Activated CD4-positive, alpha-beta T cell treated with anti-CD3 and anti-CD28 coated beads for 36 hours (primary cell): ENCODE results near the gene PARN. TPM values are rescaled to one million over a fixed set of nuclear protein-coding genes. Genes with fewer than 3 reads are reported as not detected.
"Not testable (repeated sequence)": the region's sequence is repeated elsewhere in the genome, so short reads cannot be mapped to it uniquely, and the experiment has no call there.

Experiments used
- ATAC-seq: fragments of 200-7000 bp; cut with Tn5 transposase; one replicate; pipeline ENCODE4 v1.10.0; 2021; ENCODE audit warnings: mild to moderate bottlenecking, moderate library complexity
- CTCF ChIA-PET: fragments of 350-600 bp; sonication (Branson Sonifier 250); formaldehyde crosslinking; loops from one replicate; lab custom pipeline; 2021; ENCODE audit warnings: antibody characterized with exemption; lab: Charles Lee
- POLR2A ChIA-PET: fragments of 350-600 bp; sonication (Branson Sonifier 250); formaldehyde crosslinking; loops from one replicate; lab custom pipeline; 2021; ENCODE audit warnings: antibody characterized with exemption, inconsistent platforms; lab: Charles Lee
- DNase-seq: peaks from one replicate; pipeline ENCODE4 v3.0.0-alpha.2; 2020
- H3K27ac Mint-ChIP-seq: one replicate; pipeline ENCODE4 v1.8.0; 2021; ENCODE audit warnings: mixed read lengths
- H3K27me3 Mint-ChIP-seq: one replicate; pipeline ENCODE4 v1.8.0; 2021; ENCODE audit warnings: mixed read lengths
- H3K36me3 Mint-ChIP-seq: one replicate; pipeline ENCODE4 v1.8.0; 2021; ENCODE audit warnings: low read depth, mixed read lengths
- H3K4me1 Mint-ChIP-seq: one replicate; pipeline ENCODE4 v1.8.0; 2021; ENCODE audit warnings: mixed read lengths
- H3K4me3 Mint-ChIP-seq: one replicate; pipeline ENCODE4 v1.8.0; 2021; ENCODE audit warnings: mild to moderate bottlenecking, moderate library complexity, mixed read lengths
- H3K9me3 Mint-ChIP-seq: one replicate; pipeline ENCODE4 v1.8.0; 2021; ENCODE audit warnings: low read depth, mixed read lengths
- intact Hi-C, 2 experiments: fragments of 100-400 bp; cut with DNase I in 1 of 2; cut with micrococcal nuclease in 1 of 2; formaldehyde crosslinking; loops; one replicate each; pipeline versions ENCODE4 v1.14.2 to v1.15.1; 2022 to 2024; cut with DNase I, micrococcal nuclease
- total RNA-seq, 2 experiments: library from RNA; stranded (reverse); gene quantifications; one replicate each; pipeline ENCODE4 v1.2.3, GENCODE V29; 2021

Gene PARN
- total RNA-seq, 2 experiments from 2014 or later = 46.4 to 64.1 TPM

DNA sequence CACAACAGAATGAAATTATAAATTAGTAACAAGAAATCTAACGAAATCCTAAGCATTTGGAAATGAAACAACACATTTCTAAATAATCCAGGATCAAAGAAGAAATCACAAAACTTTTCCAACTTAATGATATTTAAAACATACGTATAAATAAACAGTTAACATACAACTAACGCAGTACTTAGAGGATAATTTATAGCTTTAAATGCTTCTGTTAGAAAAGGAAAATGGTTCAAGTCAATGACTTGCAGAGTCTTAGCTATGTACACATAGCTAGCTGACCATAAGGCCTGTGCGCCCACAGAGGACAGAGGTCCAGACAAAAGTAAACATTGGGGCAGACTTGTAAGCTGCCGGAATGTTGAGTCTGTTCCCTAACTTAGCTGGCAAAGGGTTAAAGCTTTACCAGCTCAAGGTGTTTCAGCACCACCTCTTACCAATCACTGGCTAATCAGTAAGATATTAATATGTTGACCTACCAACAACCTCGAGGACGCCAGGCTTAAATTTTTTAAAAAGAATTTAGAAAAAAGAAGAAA, 84.6 kb downstream of the PARN start:
- peaks cover 44% of the 10 kb centered on the region for H3K36me3 Mint-ChIP-seq
- H3K4me1 Mint-ChIP-seq = peaks cover 2% of the 10 kb centered on the region
- ATAC-seq (no peak), DNase-seq (no peak)
- H3K4me3 Mint-ChIP-seq = no peak overlapping the region
- intact Hi-C loops = no loop called here
- no peak overlapping the region for H3K27ac Mint-ChIP-seq
- H3K9me3 Mint-ChIP-seq = no peaks in the 10 kb centered on the region
- POLR2A ChIA-PET = no interaction called here
- no peaks in the 10 kb centered on the region for H3K27me3 Mint-ChIP-seq
- CTCF ChIA-PET = interaction anchor here (0.8 to 1.1 kb wide), 3 partner anchors 18 to 626 kb away, joined by 3 to 4 read pairs (median 3); partner anchors contain the start of gene ERCC4

GRCh38 chr16:14544846-14545245, 85.2 kb downstream of the PARN start:
- H3K27ac Mint-ChIP-seq, H3K4me1 Mint-ChIP-seq, DNase-seq, H3K9me3 Mint-ChIP-seq, H3K27me3 Mint-ChIP-seq, ATAC-seq, POLR2A ChIA-PET, intact Hi-C loops, H3K4me3 Mint-ChIP-seq: not testable (repeated sequence)
- peaks cover 40% of the 10 kb centered on the region for H3K36me3 Mint-ChIP-seq
- CTCF ChIA-PET = interaction anchor here (1.1 kb wide), 1 partner anchor 17 kb away, joined by 3 read pairs; no protein-coding TSS in a partner anchor

DNA sequence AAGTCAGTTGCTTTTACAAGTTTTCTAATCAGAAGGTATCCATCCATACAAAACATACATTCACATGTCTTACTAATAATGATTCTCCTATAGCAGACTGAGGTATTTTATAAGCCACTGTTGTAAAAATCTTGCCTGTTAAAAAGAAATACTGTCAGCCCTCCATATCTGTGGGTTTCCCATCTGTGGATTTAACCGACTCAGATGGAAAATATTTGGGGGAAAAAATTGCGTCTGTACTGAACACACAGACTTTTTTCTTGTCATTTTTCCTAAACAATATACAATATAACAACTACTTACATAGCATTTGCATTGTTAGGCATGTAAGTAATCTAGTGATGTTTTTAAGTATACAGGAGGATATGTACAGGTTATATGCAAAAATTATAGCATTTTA, 90.4 kb downstream of the PARN start:
- DNase-seq (no peak), ATAC-seq (no peak)
- intact Hi-C loops = no loop called here
- peaks cover 32% of the 10 kb centered on the region for H3K36me3 Mint-ChIP-seq
- POLR2A ChIA-PET = no interaction called here
- no peaks in the 10 kb centered on the region for H3K27me3 Mint-ChIP-seq
- no peak overlapping the region for H3K4me3 Mint-ChIP-seq
- no peak overlapping the region for H3K27ac Mint-ChIP-seq
- CTCF ChIA-PET = interaction anchor here (0.7 kb wide), 1 partner anchor 21 kb away, joined by 3 read pairs; no protein-coding TSS in a partner anchor
- no peaks in the 10 kb centered on the region for H3K4me1 Mint-ChIP-seq
- H3K9me3 Mint-ChIP-seq = no peaks in the 10 kb centered on the region

- no peak overlapping the region for H3K4me3 Mint-ChIP-seq
- no peaks in the 10 kb centered on the region for H3K4me1 Mint-ChIP-seq
- no peak overlapping the region for H3K27ac Mint-ChIP-seq
- DNase-seq (no peak), ATAC-seq (no peak)
- H3K9me3 Mint-ChIP-seq = no peaks in the 10 kb centered on the region
- intact Hi-C loops = no loop called here
- POLR2A ChIA-PET = no interaction called here
- H3K36me3 Mint-ChIP-seq = peaks cover 29% of the 10 kb centered on the region
- CTCF ChIA-PET = interaction anchor here (0.6 to 0.7 kb wide), 2 partner anchors 12 to 22 kb away, joined by 3 to 4 read pairs; no protein-coding TSS in a partner anchor
- H3K27me3 Mint-ChIP-seq = no peaks in the 10 kb centered on the region
Measured at GRCh38 chr16:14539156-14539555, 90.9 kb downstream of the PARN start.

DNA sequence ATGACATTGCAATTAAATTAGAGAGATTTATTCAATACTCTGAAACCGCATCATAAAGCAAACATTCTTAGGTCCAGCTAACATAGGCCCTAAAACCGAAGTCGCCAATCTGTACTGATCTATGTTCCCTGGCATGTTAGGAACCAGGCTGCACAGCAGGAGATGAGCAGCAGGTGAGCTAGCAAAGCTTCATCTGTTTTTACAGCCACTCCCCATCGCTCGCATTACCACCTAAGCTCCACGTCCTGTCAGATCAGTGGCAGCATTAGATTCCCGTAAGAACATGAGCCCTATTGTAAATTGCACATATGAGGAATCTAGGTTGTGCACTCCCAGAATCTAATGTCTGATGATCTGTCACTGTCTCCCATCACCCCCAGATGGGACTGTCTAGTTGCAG, 91.5 kb downstream of the PARN start:
- POLR2A ChIA-PET = no interaction called here
- Mint-ChIP-seq H3K36me3 (peaks cover 27% of the 10 kb centered on the region), H3K9me3 (peaks cover 2% of the 10 kb centered on the region), H3K27me3 (no peaks in the 10 kb centered on the region), H3K4me1 (no peaks in the 10 kb centered on the region), H3K27ac (no peak overlapping the region), H3K4me3 (no peak overlapping the region)
- DNase-seq (no peak), ATAC-seq (no peak)
- CTCF ChIA-PET = interaction anchor here (0.6 kb wide), 1 partner anchor 12 kb away, joined by 4 read pairs; no protein-coding TSS in a partner anchor
- intact Hi-C loops = no loop called here

GRCh38 chr16:14531613-14532012, 98.4 kb downstream of the PARN start:
- H3K4me1 Mint-ChIP-seq = no peaks in the 10 kb centered on the region
- DNase-seq (no peak), ATAC-seq (no peak)
- no peak overlapping the region for H3K4me3 Mint-ChIP-seq
- no peaks in the 10 kb centered on the region for H3K27me3 Mint-ChIP-seq
- H3K27ac Mint-ChIP-seq = no peak overlapping the region
- intact Hi-C loops = no loop called here
- peaks cover 8% of the 10 kb centered on the region for H3K36me3 Mint-ChIP-seq
- CTCF ChIA-PET = interaction anchor here (0.9 kb wide), 1 partner anchor 286 kb away, joined by 4 read pairs; no protein-coding TSS in a partner anchor
- POLR2A ChIA-PET = interaction anchor here (0.7 kb wide), 1 partner anchor 58 kb away, joined by 4 read pairs; no protein-coding TSS in a partner anchor
- peaks cover 4% of the 10 kb centered on the region for H3K9me3 Mint-ChIP-seq

GRCh38 chr16:14531101-14531500, 99.0 kb downstream of the PARN start:
- intact Hi-C loops = no loop called here
- peaks cover 4% of the 10 kb centered on the region for H3K9me3 Mint-ChIP-seq
- no peak for ATAC-seq
- no peaks in the 10 kb centered on the region for H3K27me3 Mint-ChIP-seq
- CTCF ChIA-PET = no interaction called here
- no peak overlapping the region for H3K4me3 Mint-ChIP-seq
- POLR2A ChIA-PET = interaction anchor here (0.7 kb wide), 1 partner anchor 58 kb away, joined by 4 read pairs; no protein-coding TSS in a partner anchor
- no peak overlapping the region for H3K27ac Mint-ChIP-seq
- no peak for DNase-seq
- no peaks in the 10 kb centered on the region for H3K4me1 Mint-ChIP-seq
- H3K36me3 Mint-ChIP-seq = peaks cover 8% of the 10 kb centered on the region

GRCh38 chr16:14530046-14530445, 100.0 kb downstream of the PARN start:
- no peaks in the 10 kb centered on the region for H3K27me3 Mint-ChIP-seq
- ATAC-seq = no peak
- ChIA-PET POLR2A (no interaction called here), CTCF (interaction anchor here (1.2 to 2.1 kb wide), 2 partner anchors 18 to 247 kb away, joined by 3 to 6 read pairs; no protein-coding TSS in a partner anchor)
- peaks cover 4% of the 10 kb centered on the region for H3K9me3 Mint-ChIP-seq
- H3K4me3 Mint-ChIP-seq = no peak overlapping the region
- no peaks in the 10 kb centered on the region for H3K4me1 Mint-ChIP-seq
- DNase-seq = no peak
- H3K36me3 Mint-ChIP-seq = peaks cover 8% of the 10 kb centered on the region
- no peak overlapping the region for H3K27ac Mint-ChIP-seq
- intact Hi-C loops = no loop called here

GRCh38 chr16:14529010-14529669, 100.9 kb downstream of the PARN start:
- no peaks in the 10 kb centered on the region for H3K27me3 Mint-ChIP-seq
- ATAC-seq (peak; percentile 58), DNase-seq (peak; percentile 74)
- H3K4me3 Mint-ChIP-seq = no peak overlapping the region
- no peak overlapping the region for H3K27ac Mint-ChIP-seq
- H3K9me3 Mint-ChIP-seq = peaks cover 4% of the 10 kb centered on the region
- no peaks in the 10 kb centered on the region for H3K4me1 Mint-ChIP-seq
- CTCF ChIA-PET = interaction anchor here (0.8 to 2.7 kb wide), 7 partner anchors 18 to 606 kb away, joined by 3 to 11 read pairs (median 3); no protein-coding TSS in a partner anchor
- H3K36me3 Mint-ChIP-seq = peaks cover 8% of the 10 kb centered on the region
- POLR2A ChIA-PET = interaction anchor here (0.6 kb wide), 1 partner anchor 243 kb away, joined by 3 read pairs; no protein-coding TSS in a partner anchor
- intact Hi-C loops = loop anchor here (1.0 to 10.0 kb wide), 6 partner anchors 228 to 607 kb away; partner anchors contain the start of genes ERCC4 (in 1 of the 2) and MRTFB (in 1 of the 2)

DNA sequence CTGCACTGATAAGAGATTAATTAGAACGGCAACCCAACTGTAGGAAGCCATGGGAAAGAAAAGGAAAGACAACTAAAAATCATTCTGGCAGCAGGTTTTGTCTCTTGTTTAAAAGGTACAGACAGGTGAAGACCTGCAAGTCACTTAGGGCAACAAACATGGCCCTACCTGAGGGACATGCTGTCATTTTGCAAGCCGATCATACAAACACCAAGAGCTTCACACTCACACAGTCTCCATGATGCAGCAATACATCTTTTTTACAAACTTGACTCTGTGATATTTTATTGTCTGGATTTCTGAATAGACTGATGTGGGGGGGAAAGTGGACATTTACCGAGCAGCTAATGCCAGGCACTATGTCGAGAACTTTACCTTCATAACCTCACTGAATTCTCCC, 101.8 kb downstream of the PARN start:
- ATAC-seq = no peak
- CTCF ChIA-PET = interaction anchor here (0.6 to 2.7 kb wide), 10 partner anchors 17 to 605 kb away, joined by 3 to 11 read pairs (median 4); no protein-coding TSS in a partner anchor
- Mint-ChIP-seq H3K27ac (no peak overlapping the region), H3K4me3 (no peak overlapping the region), H3K27me3 (no peaks in the 10 kb centered on the region), H3K4me1 (no peaks in the 10 kb centered on the region), H3K9me3 (no peaks in the 10 kb centered on the region), H3K36me3 (peaks cover 2% of the 10 kb centered on the region)
- POLR2A ChIA-PET = no interaction called here
- DNase-seq = no peak
- intact Hi-C loops = loop anchor here (2.0 to 10.0 kb wide), 4 partner anchors 228 to 606 kb away; partner anchors contain the start of genes ERCC4 (in 1 of the 2) and MRTFB (in 1 of the 2)

GRCh38 chr16:14527411-14528044, 102.5 kb downstream of the PARN start:
- ChIA-PET CTCF (interaction anchor here (1.1 to 2.7 kb wide), 5 partner anchors 18 to 608 kb away, joined by 3 to 11 read pairs (median 4); partner anchors contain the start of gene ERCC4), POLR2A (no interaction called here)
- H3K9me3 Mint-ChIP-seq = no peaks in the 10 kb centered on the region
- no peak overlapping the region for H3K27ac Mint-ChIP-seq
- DNase-seq (no peak), ATAC-seq (no peak)
- intact Hi-C loops = loop anchor here (2.0 to 10.0 kb wide), 4 partner anchors 227 to 605 kb away; partner anchors contain the start of genes ERCC4 (in 1 of the 2) and MRTFB (in 1 of the 2)
- peaks cover 2% of the 10 kb centered on the region for H3K36me3 Mint-ChIP-seq
- no peak overlapping the region for H3K4me3 Mint-ChIP-seq
- H3K4me1 Mint-ChIP-seq = no peaks in the 10 kb centered on the region
- no peaks in the 10 kb centered on the region for H3K27me3 Mint-ChIP-seq
